GM12891 (cell line): Measurements from ENCODE around the gene CSAG2.
"Not testable (repeated sequence)": the region's sequence is repeated elsewhere in the genome, so short reads cannot be mapped to it uniquely, and the experiment has no call there.

ENCODE experiments used
- PAX5 ChIP-seq: IDR thresholded peaks from 2 replicates; pipeline ENCODE4 v1.6.1; 2011; ENCODE audit warnings: low read length, moderate library complexity, mild to moderate bottlenecking; ENCODE audit not compliant: insufficient read depth, severe bottlenecking
- POLR2A ChIP-seq: IDR thresholded peaks from 2 replicates; pipeline ENCODE4 v1.6.1; 2011; ENCODE audit warnings: low read depth, low read length, control low read depth
- POLR2AphosphoS5 ChIP-seq: IDR thresholded peaks from 2 replicates; pipeline ENCODE4 v1.6.1; 2011; ENCODE audit warnings: low read depth, low read length, control low read depth
- POU2F2 ChIP-seq: IDR thresholded peaks from 2 replicates; pipeline ENCODE4 v1.6.1; 2011; ENCODE audit warnings: low read depth, mild to moderate bottlenecking, control low read depth, low read length, moderate library complexity
- TAF1 ChIP-seq: IDR thresholded peaks from 2 replicates; pipeline ENCODE4 v1.6.1; 2011; ENCODE audit warnings: low read depth, low read length, control low read depth

GRCh38 chrX:152734143-152734858, 25.2 kb upstream of the CSAG2 start:
- not testable (repeated sequence) for TF ChIP-seq TAF1, POLR2A, POLR2AphosphoS5, POU2F2, PAX5
